Testis (tissue), 3 donors: ENCODE data around the gene PCGF6. TPM values are rescaled to one million over a fixed set of nuclear protein-coding genes. Genes with fewer than 3 reads are reported as not detected.

Experiments used
- DNase-seq: peaks from one replicate; pipeline ENCODE4 v3.0.0-alpha.2; 2019
- H3K27ac ChIP-seq, 2 donors: fragments of 200-600 bp; sonication (generic); one replicate each; pipeline ENCODE4 v1.5.1; 2019
- H3K27me3 ChIP-seq: fragments of 200-600 bp; sonication (generic); one replicate; pipeline ENCODE4 v1.5.1; 2019
- H3K36me3 ChIP-seq: fragments of 200-600 bp; sonication (generic); one replicate; pipeline ENCODE4 v1.5.1; 2017; ENCODE audit warnings: low read depth; ENCODE audit errors: missing control alignments
- H3K4me1 ChIP-seq: fragments of 200-600 bp; sonication (generic); one replicate; pipeline ENCODE4 v1.5.1; 2019
- H3K4me3 ChIP-seq, 2 donors: fragments of 200-600 bp; sonication (generic); one replicate each; pipeline ENCODE4 v1.5.1; 2017 to 2019
- H3K9me3 ChIP-seq: fragments of 200-600 bp; sonication (generic); one replicate; pipeline ENCODE4 v1.5.1; 2017
- CTCF ChIP-seq, 3 experiments: fragments of 450-650 bp in 2 of 3; fragments of 200-600 bp in 1 of 3; sonication (generic) in 1 of 3; IDR thresholded peaks; one replicate each; pipeline ENCODE4 v1.5.1; 2016 to 2019; ENCODE audit warnings: antibody characterized with exemption in 3 of 3, mild to moderate bottlenecking in 2 of 3, moderate library complexity in 1 of 3
- POLR2A ChIP-seq: fragments of 450-650 bp; IDR thresholded peaks from one replicate; pipeline ENCODE4 v1.6.1; 2017; ENCODE audit warnings: antibody characterized with exemption, mild to moderate bottlenecking, moderate library complexity
- WGBS, 2 donors: methylation state at CpG; one replicate each; pipeline ENCODE4 v1.1.5; 2018; 5-methylcytosine and 5-hydroxymethylcytosine counted together
- intact Hi-C: fragments of 100-400 bp; cut with DNase I; formaldehyde crosslinking; loops from one replicate; pipeline ENCODE4 v1.15.1; 2023; ENCODE audit warnings: low total_unique reads
- polyA plus RNA-seq: library from polyadenylated mRNA; stranded (reverse); fragments of 350-450 nt; fragmentation: Illumina TruSeq; extraction: RNeasy Lipid Tissue Mini Kit (QIAGEN cat#74804); gene quantifications from one replicate; pipeline ENCODE4 v1.2.3, GENCODE V29; 2014; ENCODE audit warnings: low read depth, low replicate concordance; ENCODE audit not compliant: insufficient read depth
- total RNA-seq, 2 donors: library from RNA; depleted of rRNA; stranded (reverse); fragments of >200 nt; gene quantifications; one replicate each; pipeline ENCODE4 v1.2.3, GENCODE V29; 2016

Gene PCGF6
- total and polyA plus RNA-seq, 3 donors from 2014 or later: 15.7 to 23.2 (median 15.9) TPM

- DNase-seq: no peak
- Histone ChIP-seq H3K4me1 (no peaks in the 10 kb centered on the region), H3K27me3 (no peaks in the 10 kb centered on the region), H3K27ac (no peak overlapping the region), H3K9me3 (no peaks in the 10 kb centered on the region), H3K4me3 (no peak overlapping the region), H3K36me3 (no peaks in the 10 kb centered on the region)
- 96 to 97% methylated on average over 2 of the region's 2 CpGs for WGBS, 2 donors
- intact Hi-C loops: no loop called here
- TF ChIP-seq CTCF (IDR thresholded peaks at IDR 0.05): no peak
- no peak for TF ChIP-seq POLR2A
Observed at GRCh38 chr10:103295374-103296015, 55.4 kb downstream of the PCGF6 start.

GRCh38 chr10:103291588-103291987 lies 59.4 kb downstream of the PCGF6 start:
- no peaks in the 10 kb centered on the region for H3K4me1 ChIP-seq

GRCh38 chr10:103287992-103288391 lies 62.9 kb downstream of the PCGF6 start:
- Histone ChIP-seq H3K9me3 (no peaks in the 10 kb centered on the region), H3K4me3 (no peak overlapping the region), H3K27ac (no peak overlapping the region), H3K27me3 (no peaks in the 10 kb centered on the region), H3K4me1 (no peaks in the 10 kb centered on the region), H3K36me3 (no peaks in the 10 kb centered on the region)
- TF ChIP-seq POLR2A (no peak), CTCF (IDR thresholded peaks at IDR 0.05) (no peak)
- intact Hi-C loops: no loop called here
- DNase-seq: no peak
- WGBS, 2 donors: 80 to 87% methylated on average over 5 of the region's 5 CpGs

More at GRCh38 chr10:103291588-103291987, 59.4 kb downstream of the PCGF6 start:
- DNase-seq: no peak
- intact Hi-C loops: no loop called here
- no peaks in the 10 kb centered on the region for H3K36me3 ChIP-seq
- H3K27me3 ChIP-seq: no peaks in the 10 kb centered on the region
- no peaks in the 10 kb centered on the region for H3K9me3 ChIP-seq
- WGBS, 2 donors: 77 to 89% methylated on average over 4 of the region's 4 CpGs
- no peak overlapping the region for H3K27ac ChIP-seq
- H3K4me3 ChIP-seq: no peak overlapping the region
- TF ChIP-seq CTCF (IDR thresholded peaks at IDR 0.05) (no peak), POLR2A (no peak)

- no peaks in the 10 kb centered on the region for H3K9me3 ChIP-seq
- H3K27me3 ChIP-seq: no peaks in the 10 kb centered on the region
- no peak for DNase-seq
- no peak overlapping the region for H3K4me3 ChIP-seq
- intact Hi-C loops: no loop called here
- TF ChIP-seq CTCF (IDR thresholded peaks at IDR 0.05): no peak
- TF ChIP-seq POLR2A: no peak
- H3K27ac ChIP-seq: no peak overlapping the region
- H3K36me3 ChIP-seq: no peaks in the 10 kb centered on the region
- H3K4me1 ChIP-seq: no peaks in the 10 kb centered on the region
- WGBS, 2 donors: 72 to 83% methylated on average over 11 of the region's 11 CpGs
Observed at GRCh38 chr10:103284170-103284569, 66.8 kb downstream of the PCGF6 start.

GRCh38 chr10:103282961-103283360 lies 68.0 kb downstream of the PCGF6 start:
- intact Hi-C loops: no loop called here
- no peaks in the 10 kb centered on the region for H3K4me1 ChIP-seq
- no peak for DNase-seq
- no peak for TF ChIP-seq CTCF (IDR thresholded peaks at IDR 0.05)
- no peak for TF ChIP-seq POLR2A
- H3K4me3 ChIP-seq: no peak overlapping the region
- WGBS, 2 donors: 66 to 70% methylated on average over 1 of the region's 1 CpG
- H3K27ac ChIP-seq: no peak overlapping the region
- H3K36me3 ChIP-seq: no peaks in the 10 kb centered on the region
- H3K27me3 ChIP-seq: no peaks in the 10 kb centered on the region
- no peaks in the 10 kb centered on the region for H3K9me3 ChIP-seq
